ACHN (cell line): Measurements from ENCODE around the gene LGI2.
A peak's percentile ranks its signal among the peaks of the same experiment; 100 is the strongest.
"Not testable (repeated sequence)": the region's sequence is repeated elsewhere in the genome, so short reads cannot be mapped to it uniquely, and the experiment has no call there.

ENCODE experiments used
- DNase-seq: peaks from one replicate; pipeline ENCODE4 v3.0.0-alpha.2; 2015
- in situ Hi-C: cut with HindIII; loops from 2 replicates; pipeline ENCODE4 v1.10.0; 2017; ENCODE audit warnings: low sequenced_read_pairs, low pct_ligation_motif_present, low pct_unique_long_range_greater_than_20kb

The LGI2 gene

DNA sequence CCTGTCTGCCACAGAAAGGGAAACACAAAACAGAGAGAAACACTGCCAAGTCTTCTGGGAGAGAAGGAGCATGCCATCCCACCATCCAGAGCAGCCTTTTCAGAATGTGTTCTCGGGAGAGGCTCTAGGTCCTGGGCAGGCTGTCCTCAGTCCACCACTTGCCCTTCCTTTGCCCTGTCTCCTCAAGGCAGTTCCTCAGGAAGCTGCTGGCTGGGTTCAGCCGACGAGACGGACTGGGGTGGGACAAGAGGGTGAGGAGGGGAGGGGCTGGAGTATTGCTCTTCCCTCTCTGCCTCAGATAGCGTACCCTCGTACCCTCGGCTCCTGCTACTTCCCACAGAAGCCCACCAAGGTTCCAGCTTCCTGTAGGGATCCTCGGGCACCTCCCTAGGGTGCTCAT is 26.6 kb upstream of the LGI2 start:
- DNase-seq = no peak
- in situ Hi-C loops = no loop called here

- DNase-seq, in situ Hi-C loops: not testable (repeated sequence)
Measured at GRCh38 chr4:25052037-25052436, 21.3 kb upstream of the LGI2 start.

DNA sequence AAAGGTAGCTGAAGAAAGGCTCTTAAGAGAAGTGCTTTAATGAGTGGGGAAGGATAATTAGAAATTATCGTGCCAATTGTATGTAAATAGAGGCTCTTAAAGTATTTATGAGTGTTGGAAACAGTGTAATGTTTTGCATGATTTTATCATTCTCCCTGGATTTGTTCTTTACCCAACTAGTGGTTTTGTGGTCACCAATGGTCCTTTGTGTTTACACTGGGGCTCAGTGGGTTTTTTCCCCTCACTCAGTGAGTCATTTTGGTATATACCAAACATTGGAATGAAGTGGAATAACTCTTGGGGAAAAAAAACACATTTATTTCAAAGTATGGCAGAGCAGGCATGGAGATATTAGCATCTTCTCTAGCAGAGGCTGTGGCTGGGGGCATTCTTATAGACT is 20.8 kb upstream of the LGI2 start:
- no peak for DNase-seq
- in situ Hi-C loops = no loop called here

- in situ Hi-C loops = no loop called here
- DNase-seq = no peak
Measured at GRCh38 chr4:25050370-25051078, 19.8 kb upstream of the LGI2 start.

- in situ Hi-C loops = no loop called here
- DNase-seq = no peak
Measured at GRCh38 chr4:25043548-25043947, 12.8 kb upstream of the LGI2 start.

DNA sequence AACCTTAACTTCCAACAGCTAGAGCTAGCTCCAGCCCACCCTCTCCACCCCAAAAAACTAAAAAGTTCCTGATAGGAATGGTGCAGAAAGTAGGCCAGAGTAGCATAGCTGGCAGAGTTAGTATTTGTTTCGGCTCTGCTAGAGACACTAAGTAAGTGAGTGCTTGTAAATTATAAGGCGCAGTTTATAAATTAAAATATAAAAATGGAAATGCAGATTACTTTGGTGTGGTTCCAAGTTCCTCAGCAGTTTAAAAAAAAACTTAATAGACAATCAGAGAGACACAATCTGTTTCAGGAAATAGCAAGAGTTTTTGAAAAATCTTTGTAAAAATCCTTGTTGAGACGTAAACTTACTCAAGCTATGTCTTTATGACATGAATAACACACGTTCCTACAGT is 2.8 kb upstream of the LGI2 start:
- in situ Hi-C loops = no loop called here
- no peak for DNase-seq

DNA sequence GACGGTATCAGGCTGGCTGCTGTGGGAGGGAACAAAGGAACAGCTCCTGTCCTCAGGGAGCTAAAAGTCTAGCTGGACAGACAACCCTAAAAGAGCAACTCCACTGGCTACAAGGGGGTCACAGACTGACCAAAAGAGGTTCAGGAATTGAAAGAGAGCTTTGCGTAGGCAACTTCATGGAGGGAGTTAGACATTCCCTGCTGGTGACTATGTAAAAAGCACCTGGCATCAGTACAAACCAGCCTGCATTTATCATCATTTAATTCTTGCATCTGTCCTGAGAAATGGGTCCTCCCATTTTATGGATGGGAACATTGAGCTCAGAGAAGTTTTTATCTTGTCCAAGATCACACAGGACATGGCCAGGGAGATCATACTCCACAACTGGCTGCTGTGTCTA is 1.4 kb upstream of the LGI2 start:
- DNase-seq = no peak
- in situ Hi-C loops = no loop called here

- DNase-seq = no peak
- in situ Hi-C loops = no loop called here
Measured at GRCh38 chr4:25031077-25031621, 403 bp upstream of the LGI2 start.

DNA sequence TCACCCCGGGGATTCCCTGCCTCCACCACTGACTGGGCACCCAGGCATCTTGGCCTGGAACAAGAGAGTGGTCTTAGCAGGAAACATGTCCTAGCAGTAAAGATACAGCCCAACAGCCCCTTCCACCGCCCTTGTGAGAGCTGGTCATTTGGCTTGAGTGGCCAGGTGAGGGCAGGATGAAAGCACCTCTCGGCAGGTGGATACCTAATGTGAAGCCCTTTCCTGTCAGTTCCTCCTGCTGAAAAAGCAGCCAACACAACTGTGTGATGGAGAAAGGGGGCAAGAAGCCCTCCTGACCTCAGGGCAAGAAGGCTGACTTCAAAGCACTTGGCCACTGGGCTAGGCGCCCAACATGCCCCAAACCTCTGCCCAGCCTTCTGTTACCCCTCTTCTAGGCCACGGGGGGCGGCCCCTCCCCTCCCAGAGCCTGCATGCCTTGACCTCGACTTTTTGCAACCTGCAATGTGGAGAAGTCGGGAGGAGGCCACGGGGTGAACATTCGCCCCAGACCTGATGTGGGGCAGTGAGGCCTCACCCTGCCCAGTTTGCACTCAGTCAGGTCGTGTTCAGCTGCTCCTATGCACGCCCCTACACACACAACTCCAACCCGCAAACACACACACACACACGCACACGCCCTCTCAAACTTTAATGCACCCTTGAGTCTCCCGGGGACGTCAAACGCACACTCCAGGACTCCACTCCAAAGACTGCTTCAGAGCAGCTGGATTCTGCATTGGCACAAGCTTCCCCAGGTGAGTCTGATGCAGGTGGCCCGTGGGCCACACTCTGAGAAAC is 1.1 kb downstream of the LGI2 start:
- no peak for DNase-seq

GRCh38 chr4:25028851-25029250 is 1.9 kb downstream of the LGI2 start:
- DNase-seq = no peak
- in situ Hi-C loops = no loop called here

More for the DNA sequence above, 1.1 kb downstream of the LGI2 start:
- in situ Hi-C loops = no loop called here

DNA sequence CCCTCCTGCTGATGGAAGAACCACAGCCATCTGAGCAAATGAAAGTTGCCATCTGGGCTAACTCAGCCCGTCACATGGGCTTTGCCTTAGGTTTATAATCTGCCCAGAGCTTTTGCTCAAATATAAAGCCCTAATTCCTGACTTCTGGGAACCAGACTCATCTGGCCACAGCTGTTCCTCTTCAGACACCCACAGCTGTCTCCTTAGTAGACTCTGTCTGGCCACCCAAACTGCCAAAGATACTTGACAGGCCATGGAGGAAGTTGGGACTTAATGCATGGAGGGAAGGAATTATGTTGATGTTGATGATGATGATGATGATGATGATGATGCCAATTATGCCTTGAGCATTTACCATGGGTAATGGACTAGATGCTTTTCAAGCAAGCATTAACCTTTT is 8.0 kb downstream of the LGI2 start:
- in situ Hi-C loops = no loop called here

GRCh38 chr4:25021216-25021615 is 9.5 kb downstream of the LGI2 start:
- in situ Hi-C loops = no loop called here

More for the DNA sequence above, 8.0 kb downstream of the LGI2 start:
- no peak for DNase-seq

GRCh38 chr4:25020236-25020635 is 10.5 kb downstream of the LGI2 start:
- in situ Hi-C loops = no loop called here
- DNase-seq = peak; percentile 8

More at GRCh38 chr4:25021216-25021615, 9.5 kb downstream of the LGI2 start:
- no peak for DNase-seq

GRCh38 chr4:25019501-25019900 is 11.2 kb downstream of the LGI2 start:
- in situ Hi-C loops = no loop called here
- no peak for DNase-seq

GRCh38 chr4:25015012-25015411 is 15.7 kb downstream of the LGI2 start:
- in situ Hi-C loops = no loop called here

GRCh38 chr4:25014662-25014983 is 16.1 kb downstream of the LGI2 start:
- in situ Hi-C loops, DNase-seq: not testable (repeated sequence)

More at GRCh38 chr4:25015012-25015411, 15.7 kb downstream of the LGI2 start:
- DNase-seq = no peak

DNA sequence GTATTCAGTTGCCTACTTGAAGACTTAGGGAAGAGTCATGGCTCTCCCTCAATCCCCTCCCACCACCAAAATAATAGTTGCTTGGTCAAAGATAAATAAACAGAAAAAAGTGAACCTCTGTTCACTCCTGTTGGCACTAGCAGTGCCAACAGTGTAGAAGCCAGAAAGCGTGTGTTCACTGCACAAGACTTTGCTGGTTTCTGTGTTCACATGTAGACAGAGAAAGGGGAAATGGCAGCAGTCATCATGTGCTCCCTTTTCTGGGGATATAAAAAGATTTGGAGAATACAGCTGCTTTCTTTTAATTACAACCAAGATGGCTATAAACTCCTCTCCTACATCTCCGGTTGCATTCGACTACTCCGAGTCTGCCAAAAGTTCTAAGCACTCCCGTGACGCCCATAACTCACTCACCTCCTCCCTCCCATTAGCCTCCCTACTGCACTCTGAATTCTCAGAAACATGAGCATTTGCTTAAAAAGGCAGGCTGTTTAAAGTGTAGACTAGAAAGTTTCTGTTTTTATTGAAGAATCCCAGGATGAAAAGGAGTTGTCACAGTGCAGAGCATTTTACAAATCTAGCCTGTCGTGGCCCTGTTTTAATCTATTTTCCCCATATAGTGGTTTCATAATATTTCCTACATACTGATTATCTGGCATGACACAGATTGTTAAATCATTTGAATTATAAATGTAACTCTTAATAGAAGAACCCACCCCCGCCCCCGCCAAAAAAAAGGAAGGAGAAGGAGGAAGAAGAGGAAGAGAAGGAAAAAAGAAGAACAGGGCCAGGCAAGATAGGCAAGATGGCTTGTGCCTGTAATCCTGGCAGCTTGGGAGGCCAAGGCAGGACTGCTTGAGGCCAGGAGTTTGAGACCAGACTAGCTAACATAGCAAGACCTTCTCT is 16.7 kb downstream of the LGI2 start:
- in situ Hi-C loops = no loop called here
- DNase-seq = no peak

DNA sequence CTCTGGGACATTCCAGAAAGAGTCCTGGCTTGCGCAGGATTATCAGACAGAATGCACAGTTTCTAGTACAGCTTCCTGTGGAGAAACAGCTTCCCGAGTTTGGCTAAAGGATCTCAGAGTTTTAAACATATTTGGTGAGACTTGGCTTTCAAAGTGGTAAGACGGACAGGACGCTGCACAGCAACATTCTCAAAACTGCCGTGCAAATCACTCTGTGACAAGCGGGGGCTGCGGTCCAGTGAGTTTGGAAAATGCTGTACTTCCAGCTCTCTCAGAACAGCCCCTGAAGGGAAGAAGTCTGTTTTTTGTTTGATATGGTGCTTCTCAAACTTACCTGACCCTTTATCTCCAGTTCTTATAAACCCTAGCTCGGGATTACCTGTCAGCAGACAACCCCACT is 18.1 kb downstream of the LGI2 start:
- in situ Hi-C loops = no loop called here

More for the DNA sequence above, 18.1 kb downstream of the LGI2 start:
- no peak for DNase-seq
